GM23338 (cell line): ENCODE results near the gene TOMM6. TPM values are rescaled to one million over a fixed set of nuclear protein-coding genes. Genes with fewer than 3 reads are reported as not detected.
"Not testable (repeated sequence)": the region's sequence is repeated elsewhere in the genome, so short reads cannot be mapped to it uniquely, and the experiment has no call there.

ENCODE experiments used
- ATAC-seq: fragments of 200-7000 bp; cut with Tn5 transposase; 3 replicates; pipeline ENCODE4 v1.9.1; 2020
- DNase-seq: peaks from one replicate; pipeline ENCODE4 v3.0.0-alpha.2; 2015; ENCODE audit warnings: low spot score
- H2AFZ ChIP-seq: fragments of 200-600 bp; sonication (generic); 2 replicates; pipeline ENCODE4 v1.8.0; 2016; ENCODE audit warnings: antibody characterized with exemption, mild to moderate bottlenecking, moderate library complexity
- H3F3A ChIP-seq: fragments of 200-600 bp; sonication (generic); replicated peaks from 2 replicates; pipeline ENCODE4 v1.8.0; 2017; ENCODE audit warnings: antibody characterized with exemption, mixed run types, low read depth
- H3K27ac ChIP-seq: fragments of 200-600 bp; sonication (generic); 2 replicates; pipeline ENCODE4 v1.6.1; 2016; ENCODE audit warnings: low read depth
- H3K27me3 ChIP-seq: fragments of 200-600 bp; sonication (generic); 2 replicates; pipeline ENCODE4 v1.8.0; 2016; ENCODE audit warnings: mild to moderate bottlenecking, mixed run types, moderate library complexity; ENCODE audit not compliant: insufficient read depth
- H3K36me3 ChIP-seq: fragments of 200-600 bp; sonication (generic); 2 replicates; pipeline ENCODE4 v1.8.0; 2016; ENCODE audit warnings: mild to moderate bottlenecking; ENCODE audit not compliant: insufficient read depth
- H3K4me1 ChIP-seq: fragments of 200-600 bp; sonication (generic); 2 replicates; pipeline ENCODE4 v1.8.0; 2016; ENCODE audit warnings: mild to moderate bottlenecking, moderate library complexity; ENCODE audit not compliant: insufficient read depth
- H3K4me2 ChIP-seq: fragments of 200-600 bp; sonication (generic); 2 replicates; pipeline ENCODE4 v1.7.1; 2017; ENCODE audit warnings: mixed run types
- H3K4me3 ChIP-seq: fragments of 200-600 bp; sonication (generic); 2 replicates; pipeline ENCODE4 v1.6.1; 2016; ENCODE audit warnings: mixed run types
- H3K79me2 ChIP-seq: fragments of 200-600 bp; sonication (generic); replicated peaks from 2 replicates; pipeline ENCODE4 v1.8.0; 2017; ENCODE audit warnings: mild to moderate bottlenecking; ENCODE audit not compliant: insufficient read depth
- H3K9me2 ChIP-seq: fragments of 200-600 bp; sonication (generic); 2 replicates; pipeline ENCODE4 v1.8.0; 2017; ENCODE audit not compliant: insufficient read depth
- H4K20me1 ChIP-seq: fragments of 200-600 bp; sonication (generic); replicated peaks from 2 replicates; pipeline ENCODE4 v1.8.0; 2017; ENCODE audit warnings: mild to moderate bottlenecking; ENCODE audit not compliant: insufficient read depth
- H3K27ac Mint-ChIP-seq: 2 replicates; pipeline ENCODE4 v1.8.0; 2020; ENCODE audit warnings: inconsistent platforms, mild to moderate bottlenecking, moderate library complexity, mixed read lengths
- H3K27me3 Mint-ChIP-seq: 3 replicates; pipeline ENCODE4 v1.8.0; 2022; ENCODE audit warnings: low read depth, mild to moderate bottlenecking, moderate library complexity, mixed read lengths, inconsistent platforms; ENCODE audit not compliant: insufficient read depth, poor library complexity
- H3K36me3 Mint-ChIP-seq: 3 replicates; pipeline ENCODE4 v1.8.0; 2021; ENCODE audit warnings: low read depth, mild to moderate bottlenecking, inconsistent platforms, moderate library complexity, mixed read lengths
- H3K4me1 Mint-ChIP-seq: 3 replicates; pipeline ENCODE4 v1.8.0; 2020; ENCODE audit warnings: mild to moderate bottlenecking, inconsistent platforms, mixed read lengths
- H3K4me3 Mint-ChIP-seq: 3 replicates; pipeline ENCODE4 v1.8.0; 2021; ENCODE audit warnings: moderate library complexity, mild to moderate bottlenecking, inconsistent platforms, mixed read lengths
- H3K9me3 Mint-ChIP-seq: 3 replicates; pipeline ENCODE4 v1.8.0; 2020; ENCODE audit warnings: moderate library complexity, mild to moderate bottlenecking, inconsistent platforms, mixed read lengths
- CREB1 ChIP-seq: fragments of 250-450 bp; sonication (Bioruptor Pico); IDR thresholded peaks from 2 replicates; pipeline ENCODE4 v1.5.0; 2020; ENCODE audit warnings: low read depth, mild to moderate bottlenecking, moderate library complexity
- JUNB ChIP-seq: IDR thresholded peaks from one replicate; pipeline ENCODE4 v1.6.1; 2016; ENCODE audit warnings: antibody characterized with exemption; ENCODE audit not compliant: unreplicated experiment
- POLR2AphosphoS5 ChIP-seq: IDR thresholded peaks from 2 replicates; pipeline ENCODE4 v1.6.1; 2016; ENCODE audit warnings: antibody characterized with exemption, low read depth
- REST ChIP-seq: IDR thresholded peaks from one replicate; pipeline ENCODE4 v1.6.1; 2018; ENCODE audit warnings: antibody characterized with exemption; ENCODE audit not compliant: unreplicated experiment
- ZNF331 ChIP-seq: fragments of 250-450 bp; sonication (Bioruptor Pico); IDR thresholded peaks from 2 replicates; pipeline ENCODE4 v1.5.0; 2020; ENCODE audit warnings: low read depth, mild to moderate bottlenecking, moderate library complexity
- polyA plus RNA-seq: library from polyadenylated mRNA; unstranded; fragments of >200 nt; fragmentation: Nextera tagmentation; extraction: Ambion mirVana; gene quantifications from 2 replicates; pipeline ENCODE4 v1.2.1, GENCODE V29; 2016
- total RNA-seq: library from RNA; depleted of rRNA; stranded (reverse); fragments of >200 nt; shearing (Covaris generic); gene quantifications from 2 replicates; pipeline ENCODE4 v1.2.3, GENCODE V29; 2014
- TF ChIP-seq, protein P1 (sequence below): fragments of 250-450 bp; sonication (Bioruptor Pico); IDR thresholded peaks from 2 replicates; pipeline ENCODE4 v1.5.0; 2020; ENCODE audit warnings: mild to moderate bottlenecking, moderate library complexity

TOMM6 gene
- total and polyA plus RNA-seq, 2 experiments from 2014 or later: 195 to 372 TPM

- TF ChIP-seq, protein P1, sequence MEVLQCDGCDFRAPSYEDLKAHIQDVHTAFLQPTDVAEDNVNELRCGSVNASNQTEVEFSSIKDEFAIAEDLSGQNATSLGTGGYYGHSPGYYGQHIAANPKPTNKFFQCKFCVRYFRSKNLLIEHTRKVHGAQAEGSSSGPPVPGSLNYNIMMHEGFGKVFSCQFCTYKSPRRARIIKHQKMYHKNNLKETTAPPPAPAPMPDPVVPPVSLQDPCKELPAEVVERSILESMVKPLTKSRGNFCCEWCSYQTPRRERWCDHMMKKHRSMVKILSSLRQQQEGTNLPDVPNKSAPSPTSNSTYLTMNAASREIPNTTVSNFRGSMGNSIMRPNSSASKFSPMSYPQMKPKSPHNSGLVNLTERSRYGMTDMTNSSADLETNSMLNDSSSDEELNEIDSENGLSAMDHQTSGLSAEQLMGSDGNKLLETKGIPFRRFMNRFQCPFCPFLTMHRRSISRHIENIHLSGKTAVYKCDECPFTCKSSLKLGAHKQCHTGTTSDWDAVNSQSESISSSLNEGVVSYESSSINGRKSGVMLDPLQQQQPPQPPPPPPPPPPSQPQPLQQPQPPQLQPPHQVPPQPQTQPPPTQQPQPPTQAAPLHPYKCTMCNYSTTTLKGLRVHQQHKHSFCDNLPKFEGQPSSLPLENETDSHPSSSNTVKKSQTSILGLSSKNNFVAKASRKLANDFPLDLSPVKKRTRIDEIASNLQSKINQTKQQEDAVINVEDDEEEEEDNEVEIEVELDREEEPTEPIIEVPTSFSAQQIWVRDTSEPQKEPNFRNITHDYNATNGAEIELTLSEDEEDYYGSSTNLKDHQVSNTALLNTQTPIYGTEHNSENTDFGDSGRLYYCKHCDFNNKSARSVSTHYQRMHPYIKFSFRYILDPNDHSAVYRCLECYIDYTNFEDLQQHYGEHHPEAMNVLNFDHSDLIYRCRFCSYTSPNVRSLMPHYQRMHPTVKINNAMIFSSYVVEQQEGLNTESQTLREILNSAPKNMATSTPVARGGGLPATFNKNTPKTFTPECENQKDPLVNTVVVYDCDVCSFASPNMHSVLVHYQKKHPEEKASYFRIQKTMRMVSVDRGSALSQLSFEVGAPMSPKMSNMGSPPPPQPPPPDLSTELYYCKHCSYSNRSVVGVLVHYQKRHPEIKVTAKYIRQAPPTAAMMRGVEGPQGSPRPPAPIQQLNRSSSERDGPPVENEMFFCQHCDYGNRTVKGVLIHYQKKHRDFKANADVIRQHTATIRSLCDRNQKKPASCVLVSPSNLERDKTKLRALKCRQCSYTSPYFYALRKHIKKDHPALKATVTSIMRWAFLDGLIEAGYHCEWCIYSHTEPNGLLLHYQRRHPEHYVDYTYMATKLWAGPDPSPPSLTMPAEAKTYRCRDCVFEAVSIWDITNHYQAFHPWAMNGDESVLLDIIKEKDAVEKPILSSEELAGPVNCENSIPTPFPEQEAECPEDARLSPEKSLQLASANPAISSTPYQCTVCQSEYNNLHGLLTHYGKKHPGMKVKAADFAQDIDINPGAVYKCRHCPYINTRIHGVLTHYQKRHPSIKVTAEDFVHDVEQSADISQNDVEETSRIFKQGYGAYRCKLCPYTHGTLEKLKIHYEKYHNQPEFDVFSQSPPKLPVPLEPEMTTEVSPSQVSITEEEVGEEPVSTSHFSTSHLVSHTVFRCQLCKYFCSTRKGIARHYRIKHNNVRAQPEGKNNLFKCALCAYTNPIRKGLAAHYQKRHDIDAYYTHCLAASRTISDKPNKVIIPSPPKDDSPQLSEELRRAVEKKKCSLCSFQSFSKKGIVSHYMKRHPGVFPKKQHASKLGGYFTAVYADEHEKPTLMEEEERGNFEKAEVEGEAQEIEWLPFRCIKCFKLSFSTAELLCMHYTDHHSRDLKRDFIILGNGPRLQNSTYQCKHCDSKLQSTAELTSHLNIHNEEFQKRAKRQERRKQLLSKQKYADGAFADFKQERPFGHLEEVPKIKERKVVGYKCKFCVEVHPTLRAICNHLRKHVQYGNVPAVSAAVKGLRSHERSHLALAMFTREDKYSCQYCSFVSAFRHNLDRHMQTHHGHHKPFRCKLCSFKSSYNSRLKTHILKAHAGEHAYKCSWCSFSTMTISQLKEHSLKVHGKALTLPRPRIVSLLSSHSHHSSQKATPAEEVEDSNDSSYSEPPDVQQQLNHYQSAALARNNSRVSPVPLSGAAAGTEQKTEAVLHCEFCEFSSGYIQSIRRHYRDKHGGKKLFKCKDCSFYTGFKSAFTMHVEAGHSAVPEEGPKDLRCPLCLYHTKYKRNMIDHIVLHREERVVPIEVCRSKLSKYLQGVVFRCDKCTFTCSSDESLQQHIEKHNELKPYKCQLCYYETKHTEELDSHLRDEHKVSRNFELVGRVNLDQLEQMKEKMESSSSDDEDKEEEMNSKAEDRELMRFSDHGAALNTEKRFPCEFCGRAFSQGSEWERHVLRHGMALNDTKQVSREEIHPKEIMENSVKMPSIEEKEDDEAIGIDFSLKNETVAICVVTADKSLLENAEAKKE (CRISPR knock-in tag): no peak
Observed at GRCh38 chr6:41763470-41763869, 24.0 kb upstream of the TOMM6 start (continued).

GRCh38 chr6:41766043-41766664 is 21.3 kb upstream of the TOMM6 start:
- not testable (repeated sequence) for H2AFZ ChIP-seq, H4K20me1 ChIP-seq, ATAC-seq, H3K4me2 ChIP-seq, H3K4me3 ChIP-seq, H3K27me3 Mint-ChIP-seq, H3K27ac ChIP-seq, H3K9me2 ChIP-seq, H3K27ac Mint-ChIP-seq, H3K36me3 Mint-ChIP-seq, H3K4me3 Mint-ChIP-seq, H3K4me1 Mint-ChIP-seq, DNase-seq, H3K9me3 Mint-ChIP-seq, H3K4me1 ChIP-seq, H3K27me3 ChIP-seq, H3K79me2 ChIP-seq, H3F3A ChIP-seq, H3K36me3 ChIP-seq

DNA sequence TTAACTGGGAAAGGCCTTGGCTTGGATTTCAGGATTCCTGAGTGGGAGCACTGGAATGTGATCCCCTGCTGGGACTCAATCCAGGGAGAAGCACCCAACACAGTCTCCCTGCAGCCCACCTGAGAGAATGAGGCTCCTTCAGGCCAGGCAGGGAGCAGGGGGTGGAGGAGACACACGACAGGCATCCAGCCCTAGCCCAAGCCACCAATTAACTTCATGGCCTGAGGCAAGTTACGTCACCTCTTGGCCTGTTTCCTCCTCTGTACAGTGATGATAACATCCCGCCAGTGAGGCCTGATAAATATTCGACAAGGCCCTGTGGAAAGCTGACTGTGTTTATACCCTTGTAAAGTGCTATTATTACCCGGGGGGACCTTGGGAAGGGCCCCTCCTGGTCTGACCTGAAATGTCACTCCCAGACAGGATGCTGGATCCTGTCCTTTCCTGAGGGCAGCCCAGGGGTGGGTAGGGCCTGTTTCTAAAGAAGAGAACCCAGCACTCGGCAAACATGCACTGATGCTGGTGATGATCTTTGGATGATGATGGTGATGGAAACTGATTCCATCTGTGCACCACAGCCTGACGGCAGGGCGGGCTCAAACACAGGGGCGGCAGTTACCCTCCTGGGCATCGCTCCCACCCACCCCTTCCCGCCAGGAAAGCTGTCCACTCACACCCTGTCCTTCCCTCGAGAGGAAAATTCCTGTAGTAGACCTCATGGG is 20.2 kb upstream of the TOMM6 start:
- peaks cover 9% of the 10 kb centered on the region for H3K27me3 Mint-ChIP-seq
- H2AFZ ChIP-seq: no peak overlapping the region
- no peaks in the 10 kb centered on the region for H3K79me2 ChIP-seq
- H3K4me2 ChIP-seq: no peak overlapping the region
- no peaks in the 10 kb centered on the region; the same call in 1 of the 2 replicates for H3K36me3 ChIP-seq
- H3K36me3 Mint-ChIP-seq: peaks cover 9% of the 10 kb centered on the region; the same call in 2 of the 3 replicates
- no peaks in the 10 kb centered on the region for H3K27me3 ChIP-seq
- H3K9me2 ChIP-seq: no peaks in the 10 kb centered on the region
- H3K4me1 Mint-ChIP-seq: peaks cover 9% of the 10 kb centered on the region
- no peak overlapping the region for H3K4me3 ChIP-seq
- no peak overlapping the region for H3K27ac ChIP-seq
- H3K27ac Mint-ChIP-seq: no peak overlapping the region
- DNase-seq: no peak
- no peaks in the 10 kb centered on the region for H3F3A ChIP-seq
- no peaks in the 10 kb centered on the region for H3K9me3 Mint-ChIP-seq
- H3K4me1 ChIP-seq: no peaks in the 10 kb centered on the region
- ATAC-seq: peak; percentile 37
- no peaks in the 10 kb centered on the region for H4K20me1 ChIP-seq
- TF ChIP-seq POLR2AphosphoS5: no peak
- TF ChIP-seq JUNB: no peak
- TF ChIP-seq REST: no peak
- TF ChIP-seq ZNF331 (CRISPR knock-in tag): no peak
- no peak for TF ChIP-seq CREB1 (CRISPR knock-in tag)
- H3K4me3 Mint-ChIP-seq: no peak overlapping the region
